CD14-positive monocyte (primary cell): ENCODE measurements around the gene NDE1. TPM values are rescaled to one million over a fixed set of nuclear protein-coding genes. Genes with fewer than 3 reads are reported as not detected.

Experiments
- DNase-seq, 3 donors: peaks; one replicate each; pipeline ENCODE4 v3.0.0-alpha.2; 2011 to 2022
- H2AFZ ChIP-seq: 2 replicates; pipeline ENCODE4 v1.6.0; 2012; ENCODE audit warnings: mild to moderate bottlenecking, low read depth, low read length, inconsistent platforms; ENCODE audit not compliant: insufficient read depth, poor library complexity, severe bottlenecking
- H3K27ac ChIP-seq, 2 donors: 1 replicate in 1 of 2; 2 replicates in 1 of 2; pipeline ENCODE4 v1.5.1; 2012 to 2013; ENCODE audit warnings: low read length in 2 of 2, control low read depth in 1 of 2, inconsistent platforms in 1 of 2, low read depth in 1 of 2, mild to moderate bottlenecking in 1 of 2
- H3K27me3 ChIP-seq, 2 donors: one replicate each; pipeline versions ENCODE4 v1.6.0 to v1.6.1; 2011 to 2013; ENCODE audit warnings: low read length in 2 of 2; ENCODE audit not compliant: control insufficient read depth in 2 of 2, insufficient read depth in 2 of 2
- H3K36me3 ChIP-seq, 2 donors: replicated peaks in 1 of 2; 1 replicate in 1 of 2; 2 replicates in 1 of 2; pipeline versions ENCODE4 v1.5.1 to v1.6.1; 2012 to 2013; ENCODE audit warnings: low read length in 2 of 2, control low read depth in 1 of 2, inconsistent platforms in 1 of 2, mild to moderate bottlenecking in 1 of 2; ENCODE audit not compliant: insufficient read depth in 2 of 2, control insufficient read depth in 1 of 2
- H3K4me1 ChIP-seq, 2 donors: 1 replicate in 1 of 2; 2 replicates in 1 of 2; pipeline versions ENCODE4 v1.5.1 to v1.6.1; 2012 to 2013; ENCODE audit warnings: low read length in 2 of 2, control low read depth in 1 of 2, inconsistent platforms in 1 of 2, mild to moderate bottlenecking in 1 of 2, moderate library complexity in 1 of 2; ENCODE audit not compliant: insufficient read depth in 2 of 2, control insufficient read depth in 1 of 2
- H3K4me2 ChIP-seq: replicated peaks from 2 replicates; pipeline ENCODE3; 2012; ENCODE audit warnings: low read length, moderate library complexity, mild to moderate bottlenecking; ENCODE audit not compliant: poor library complexity, severe bottlenecking; ENCODE audit errors: extremely low read depth
- H3K4me3 ChIP-seq, 3 experiments: fragments of 200-600 bp in 1 of 3; sonication (generic) in 1 of 3; replicated peaks in 1 of 3; 1 replicate in 2 of 3; 2 replicates in 1 of 3; pipeline ENCODE4 v1.5.1; 2011 to 2013; ENCODE audit warnings: low read length in 3 of 3, mild to moderate bottlenecking in 3 of 3, control low read depth in 2 of 3, low read depth in 2 of 3, inconsistent platforms in 1 of 3, moderate library complexity in 1 of 3
- H3K79me2 ChIP-seq: 2 replicates; pipeline ENCODE4 v1.6.0; 2012; ENCODE audit warnings: mild to moderate bottlenecking, control low read depth, inconsistent platforms, low read length, moderate library complexity; ENCODE audit not compliant: insufficient read depth
- H3K9ac ChIP-seq: 2 replicates; pipeline ENCODE4 v1.6.0; 2017; ENCODE audit warnings: low read length, mild to moderate bottlenecking; ENCODE audit not compliant: insufficient read depth, poor library complexity, severe bottlenecking
- H3K9me3 ChIP-seq, 2 donors: replicated peaks in 1 of 2; 1 replicate in 1 of 2; 2 replicates in 1 of 2; pipeline versions ENCODE4 v1.5.1 to v1.6.1; 2012 to 2013; ENCODE audit warnings: low read length in 2 of 2, control low read depth in 1 of 2; ENCODE audit not compliant: control insufficient read depth in 1 of 2, insufficient read depth in 1 of 2
- H4K20me1 ChIP-seq: 2 replicates; pipeline ENCODE4 v1.6.0; 2012; ENCODE audit warnings: mild to moderate bottlenecking, low read length, control low read depth, moderate library complexity; ENCODE audit not compliant: insufficient read depth
- H3K27ac Mint-ChIP-seq, 7 donors: one replicate each; pipeline ENCODE4 v1.8.0; 2020; ENCODE audit warnings: mild to moderate bottlenecking in 7 of 7, mixed read lengths in 7 of 7, moderate library complexity in 6 of 7, inconsistent platforms in 2 of 7
- H3K27me3 Mint-ChIP-seq, 3 donors: one replicate each; pipeline ENCODE4 v1.8.0; 2021 to 2022; ENCODE audit warnings: low read depth in 3 of 3, mild to moderate bottlenecking in 3 of 3, mixed read lengths in 3 of 3, moderate library complexity in 3 of 3, inconsistent platforms in 1 of 3
- H3K36me3 Mint-ChIP-seq, 2 donors: one replicate each; pipeline ENCODE4 v1.8.0; 2020; ENCODE audit warnings: mixed read lengths in 2 of 2, inconsistent platforms in 1 of 2, mild to moderate bottlenecking in 1 of 2
- H3K4me1 Mint-ChIP-seq: one replicate; pipeline ENCODE4 v1.8.0; 2020; ENCODE audit warnings: mild to moderate bottlenecking, mixed read lengths
- H3K4me3 Mint-ChIP-seq, 2 donors: one replicate each; pipeline ENCODE4 v1.8.0; 2020; ENCODE audit warnings: mild to moderate bottlenecking in 2 of 2, mixed read lengths in 2 of 2, moderate library complexity in 1 of 2
- H3K9me3 Mint-ChIP-seq, 7 donors: one replicate each; pipeline ENCODE4 v1.8.0; 2020 to 2022; ENCODE audit warnings: mixed read lengths in 7 of 7, mild to moderate bottlenecking in 6 of 7, moderate library complexity in 6 of 7, inconsistent platforms in 2 of 7
- CTCF ChIP-seq: fragments of 200-600 bp; IDR thresholded peaks from one replicate; pipeline ENCODE4 v1.8.0; 2022; ENCODE audit warnings: antibody characterized with exemption, mild to moderate bottlenecking
- WGBS: methylation state at CpG from one replicate; pipeline ENCODE4 v1.1.5; 2013; ENCODE audit warnings: missing lambda C conversion rate; ENCODE audit not compliant: insufficient coverage; 5-methylcytosine and 5-hydroxymethylcytosine counted together
- intact Hi-C, 2 donors: fragments of 100-400 bp; cut with micrococcal nuclease; formaldehyde crosslinking; loops; one replicate each; pipeline versions ENCODE4 v1.15.0 to v1.15.1; 2023
- polyA plus RNA-seq, 3 donors: library from polyadenylated mRNA; depleted of rRNA in 1 of 3; unstranded in 2 of 3; stranded (reverse) in 1 of 3; fragments of 300-500 nt in 2 of 3; fragments of >200 nt in 1 of 3; fragmentation: Illumina TruSeq in 2 of 3; gene quantifications; 1 replicate in 2 of 3; 2 replicates in 1 of 3; pipeline ENCODE4 v1.2.3, GENCODE V29; 2012 to 2021

Gene NDE1
- polyA plus RNA-seq, 3 donors: 26.0 to 47.8 (median 28.0) TPM

GRCh38 chr16:15639061-15639568, 10.9 kb upstream of the NDE1 start:
- peak overlapping the region; percentile 9 to 66 (median 40) for H3K27ac Mint-ChIP-seq
- 81% methylated on average over 4 of the region's 11 CpGs for WGBS
- H4K20me1 ChIP-seq: peaks cover 69% of the 10 kb centered on the region
- TF ChIP-seq CTCF: no peak
- no peaks in the 10 kb centered on the region for H3K27me3 ChIP-seq
- no peaks in the 10 kb centered on the region for H3K27me3 Mint-ChIP-seq
- peaks cover 16 to 32% of the 10 kb centered on the region in 2 donors for H3K4me1 ChIP-seq
- no peak overlapping the region for H3K4me3 Mint-ChIP-seq
- no peak overlapping the region for H3K9ac ChIP-seq
- no peaks in the 10 kb centered on the region for H3K9me3 Mint-ChIP-seq
- H3K4me2 ChIP-seq: no peak overlapping the region
- H3K9me3 ChIP-seq: no peaks in the 10 kb centered on the region
- H3K79me2 ChIP-seq: peaks cover 73% of the 10 kb centered on the region
- intact Hi-C loops: loop anchor here in 1 of 2 donors (10.0 kb wide), 1 partner anchor 56 kb away; no protein-coding TSS in a partner anchor
- H3K27ac ChIP-seq: peak overlapping the region in 1 of 2 donors; percentile 60
- DNase-seq: no peak
- peaks cover 29% of the 10 kb centered on the region for H3K4me1 Mint-ChIP-seq
- H3K36me3 Mint-ChIP-seq: peaks cover 52 to 62% of the 10 kb centered on the region in 2 donors
- H2AFZ ChIP-seq: no peak overlapping the region
- H3K36me3 ChIP-seq: peaks cover 49 to 53% of the 10 kb centered on the region in 2 donors
- no peak overlapping the region for H3K4me3 ChIP-seq

GRCh38 chr16:15640966-15641365, 9.1 kb upstream of the NDE1 start:
- Histone ChIP-seq H3K4me3 (peak overlapping the region in 1 of 3 experiments; percentile 88), H3K4me1 (peaks cover 19 to 36% of the 10 kb centered on the region in 2 donors)
- 100% methylated on average over 1 of the region's 4 CpGs for WGBS

More at GRCh38 chr16:15640966-15641365, 9.1 kb upstream of the NDE1 start:
- Histone ChIP-seq H3K36me3 (peaks cover 30 to 34% of the 10 kb centered on the region in 2 donors), H3K27me3 (no peaks in the 10 kb centered on the region), H2AFZ (no peak overlapping the region), H3K9ac (no peak overlapping the region), H3K9me3 (no peaks in the 10 kb centered on the region), H3K27ac (peak overlapping the region in 1 of 2 donors; percentile 38), H3K4me2 (peak overlapping the region; percentile 86), H4K20me1 (peaks cover 53% of the 10 kb centered on the region), H3K79me2 (peaks cover 62% of the 10 kb centered on the region)
- peaks cover 29% of the 10 kb centered on the region for H3K4me1 Mint-ChIP-seq
- no peak for TF ChIP-seq CTCF
- no peaks in the 10 kb centered on the region for H3K9me3 Mint-ChIP-seq
- no peak for DNase-seq
- intact Hi-C loops: loop anchor here (5.0 to 10.0 kb wide), 4 partner anchors 41 to 1006 kb away; partner anchors contain the start of genes BFAR (in 1 of the 2), CEP20 (in 1 of the 2) and PARN (in 1 of the 2)
- H3K4me3 Mint-ChIP-seq: no peak overlapping the region
- peaks cover 34 to 43% of the 10 kb centered on the region in 2 donors for H3K36me3 Mint-ChIP-seq
- peak overlapping the region in 1 of 7 donors; percentile 98 for H3K27ac Mint-ChIP-seq
- H3K27me3 Mint-ChIP-seq: no peaks in the 10 kb centered on the region
